ENCODE data around the gene ZMAT5. TPM values are rescaled to one million over a fixed set of nuclear protein-coding genes. Genes with fewer than 3 reads are reported as not detected.

ZMAT5 gene
- total and polyA plus RNA-seq, 5 donors: 21.2 to 34.0 (median 23.8) TPM

- DNase-seq: no peak
- H3K4me1 ChIP-seq (ENCODE audit: control insufficient read depth, insufficient read depth, low read length): peaks cover 11% of the 10 kb centered on the region
- no peak overlapping the region for H3K4me3 ChIP-seq (ENCODE audit: low read length)
- no peaks in the 10 kb centered on the region for H3K9me3 ChIP-seq (ENCODE audit: control insufficient read depth, low read length)
- H3K27me3 ChIP-seq (ENCODE audit: control insufficient read depth, insufficient read depth): no peaks in the 10 kb centered on the region
- intact Hi-C loops (cut with DNase I): no loop called here
- WGBS: 96% methylated on average over 2 of the region's 2 CpGs
- no peak for ATAC-seq
- H3K27ac ChIP-seq (ENCODE audit: low read length): no peak overlapping the region
Observed at GRCh38 chr22:29803190-29803589, 36.4 kb upstream of the ZMAT5 start.

GRCh38 chr22:29801796-29802195 is 35.0 kb upstream of the ZMAT5 start:
- Histone ChIP-seq H3K27me3 (ENCODE audit: control insufficient read depth, insufficient read depth) (no peaks in the 10 kb centered on the region), H3K27ac (ENCODE audit: low read length) (peak overlapping the region; percentile 12), H3K4me1 (ENCODE audit: control insufficient read depth, insufficient read depth, low read length) (peaks cover 14% of the 10 kb centered on the region), H3K4me3 (ENCODE audit: low read length) (no peak overlapping the region), H3K9me3 (ENCODE audit: control insufficient read depth, low read length) (no peaks in the 10 kb centered on the region)
- no peak for ATAC-seq
- DNase-seq: no peak
- intact Hi-C loops (cut with DNase I): no loop called here
- 82% methylated on average over 8 of the region's 8 CpGs for WGBS

GRCh38 chr22:29801153-29801552 is 34.3 kb upstream of the ZMAT5 start:
- no peak for ATAC-seq
- 66% methylated on average over 5 of the region's 5 CpGs for WGBS

GRCh38 chr22:29799217-29799680 is 32.4 kb upstream of the ZMAT5 start:
- WGBS: 25% methylated on average over 8 of the region's 8 CpGs
- intact Hi-C loops (cut with DNase I): no loop called here
- H3K27ac ChIP-seq (ENCODE audit: low read length): peak overlapping the region; percentile 81
- H3K4me3 ChIP-seq (ENCODE audit: low read length): no peak overlapping the region
- peaks cover 14% of the 10 kb centered on the region for H3K4me1 ChIP-seq (ENCODE audit: control insufficient read depth, insufficient read depth, low read length)
- no peaks in the 10 kb centered on the region for H3K27me3 ChIP-seq (ENCODE audit: control insufficient read depth, insufficient read depth)
- DNase-seq (peak; percentile 94 to 96 (median 94)), ATAC-seq (peak; percentile 97 to 98)
- no peaks in the 10 kb centered on the region for H3K9me3 ChIP-seq (ENCODE audit: control insufficient read depth, low read length)

More at GRCh38 chr22:29801153-29801552, 34.3 kb upstream of the ZMAT5 start:
- Histone ChIP-seq H3K9me3 (ENCODE audit: control insufficient read depth, low read length) (no peaks in the 10 kb centered on the region), H3K27me3 (ENCODE audit: control insufficient read depth, insufficient read depth) (no peaks in the 10 kb centered on the region), H3K4me3 (ENCODE audit: low read length) (no peak overlapping the region), H3K27ac (ENCODE audit: low read length) (peak overlapping the region; percentile 23), H3K4me1 (ENCODE audit: control insufficient read depth, insufficient read depth, low read length) (peaks cover 14% of the 10 kb centered on the region)
- DNase-seq: no peak
- intact Hi-C loops (cut with DNase I): no loop called here

GRCh38 chr22:29798801-29799200 is 32.0 kb upstream of the ZMAT5 start:
- H3K27ac ChIP-seq (ENCODE audit: low read length): peak overlapping the region; percentile 81
- no peak for DNase-seq
- intact Hi-C loops (cut with DNase I): no loop called here
- H3K4me3 ChIP-seq (ENCODE audit: low read length): no peak overlapping the region
- no peaks in the 10 kb centered on the region for H3K27me3 ChIP-seq (ENCODE audit: control insufficient read depth, insufficient read depth)
- H3K9me3 ChIP-seq (ENCODE audit: control insufficient read depth, low read length): no peaks in the 10 kb centered on the region
- ATAC-seq: peak; percentile 10 to 13
- WGBS: 66% methylated on average over 2 of the region's 2 CpGs
- peaks cover 14% of the 10 kb centered on the region for H3K4me1 ChIP-seq (ENCODE audit: control insufficient read depth, insufficient read depth, low read length)

GRCh38 chr22:29798318-29798717 is 31.5 kb upstream of the ZMAT5 start:
- Histone ChIP-seq H3K9me3 (ENCODE audit: control insufficient read depth, low read length) (no peaks in the 10 kb centered on the region), H3K4me3 (ENCODE audit: low read length) (no peak overlapping the region), H3K27me3 (ENCODE audit: control insufficient read depth, insufficient read depth) (no peaks in the 10 kb centered on the region), H3K4me1 (ENCODE audit: control insufficient read depth, insufficient read depth, low read length) (peaks cover 14% of the 10 kb centered on the region), H3K27ac (ENCODE audit: low read length) (peak overlapping the region; percentile 81)
- DNase-seq (no peak), ATAC-seq (no peak)
- intact Hi-C loops (cut with DNase I): no loop called here
- WGBS: 76% methylated on average over 6 of the region's 6 CpGs

- Histone ChIP-seq H3K4me1 (ENCODE audit: control insufficient read depth, insufficient read depth, low read length) (peaks cover 14% of the 10 kb centered on the region), H3K4me3 (ENCODE audit: low read length) (no peak overlapping the region), H3K9me3 (ENCODE audit: control insufficient read depth, low read length) (no peaks in the 10 kb centered on the region), H3K27me3 (ENCODE audit: control insufficient read depth, insufficient read depth) (no peaks in the 10 kb centered on the region), H3K27ac (ENCODE audit: low read length) (no peak overlapping the region)
- intact Hi-C loops (cut with DNase I): no loop called here
- DNase-seq (no peak), ATAC-seq (no peak)
- 92% methylated on average over 3 of the region's 3 CpGs for WGBS
Observed at GRCh38 chr22:29797351-29797750, 30.5 kb upstream of the ZMAT5 start.

- Histone ChIP-seq H3K4me1 (ENCODE audit: control insufficient read depth, insufficient read depth, low read length) (peaks cover 7% of the 10 kb centered on the region), H3K27ac (ENCODE audit: low read length) (no peak overlapping the region), H3K27me3 (ENCODE audit: control insufficient read depth, insufficient read depth) (no peaks in the 10 kb centered on the region), H3K4me3 (ENCODE audit: low read length) (no peak overlapping the region), H3K9me3 (ENCODE audit: control insufficient read depth, low read length) (no peaks in the 10 kb centered on the region)
- ATAC-seq: no peak
- DNase-seq: no peak
- WGBS: 84% methylated on average over 5 of the region's 5 CpGs
- intact Hi-C loops (cut with DNase I): no loop called here
Observed at GRCh38 chr22:29795663-29796062, 28.9 kb upstream of the ZMAT5 start.

- no peaks in the 10 kb centered on the region for H3K9me3 ChIP-seq (ENCODE audit: control insufficient read depth, low read length)
- H3K27ac ChIP-seq (ENCODE audit: low read length): no peak overlapping the region
- intact Hi-C loops (cut with DNase I): no loop called here
- no peak overlapping the region for H3K4me3 ChIP-seq (ENCODE audit: low read length)
- ATAC-seq (no peak), DNase-seq (no peak)
- H3K4me1 ChIP-seq (ENCODE audit: control insufficient read depth, insufficient read depth, low read length): peaks cover 5% of the 10 kb centered on the region
- 96% methylated on average over 17 of the region's 17 CpGs for WGBS
- H3K27me3 ChIP-seq (ENCODE audit: control insufficient read depth, insufficient read depth): no peaks in the 10 kb centered on the region
Observed at GRCh38 chr22:29793396-29793795, 26.6 kb upstream of the ZMAT5 start.

- no peak overlapping the region for H3K27ac ChIP-seq (ENCODE audit: low read length)
- WGBS: 82% methylated on average over 5 of the region's 5 CpGs
- no peaks in the 10 kb centered on the region for H3K9me3 ChIP-seq (ENCODE audit: control insufficient read depth, low read length)
- intact Hi-C loops (cut with DNase I): no loop called here
- H3K4me3 ChIP-seq (ENCODE audit: low read length): no peak overlapping the region
- no peaks in the 10 kb centered on the region for H3K27me3 ChIP-seq (ENCODE audit: control insufficient read depth, insufficient read depth)
- H3K4me1 ChIP-seq (ENCODE audit: control insufficient read depth, insufficient read depth, low read length): no peaks in the 10 kb centered on the region
- ATAC-seq: no peak
- no peak for DNase-seq
Observed at GRCh38 chr22:29790061-29790460, 23.3 kb upstream of the ZMAT5 start.

GRCh38 chr22:29788339-29789279 is 21.8 kb upstream of the ZMAT5 start:
- Histone ChIP-seq H3K27ac (ENCODE audit: low read length) (no peak overlapping the region), H3K4me1 (ENCODE audit: control insufficient read depth, insufficient read depth, low read length) (peaks cover 3% of the 10 kb centered on the region), H3K27me3 (ENCODE audit: control insufficient read depth, insufficient read depth) (no peaks in the 10 kb centered on the region), H3K4me3 (ENCODE audit: low read length) (no peak overlapping the region), H3K9me3 (ENCODE audit: control insufficient read depth, low read length) (no peaks in the 10 kb centered on the region)
- intact Hi-C loops (cut with DNase I): no loop called here
- DNase-seq (no peak), ATAC-seq (no peak)
- 87% methylated on average over 27 of the region's 27 CpGs for WGBS

Measured in right cardiac atrium (tissue), 5 donors.